Naive thymus-derived CD8-positive, alpha-beta T cell (primary cell): ENCODE data around the gene MCM5. TPM values are rescaled to one million over a fixed set of nuclear protein-coding genes. Genes with fewer than 3 reads are reported as not detected.

ENCODE experiments used
- ATAC-seq, 2 donors: fragments of 150-1000 bp; cut with Tn5 transposase in 1 of 2; sonication (Bioruptor Pico), chemical (Tn5 transposase) in 1 of 2; 1 replicate in 1 of 2; 2 replicates in 1 of 2; pipeline ENCODE4 v1.10.0; 2021; ENCODE audit warnings: mild to moderate bottlenecking in 2 of 2, moderate library complexity in 2 of 2
- POLR2A ChIA-PET: fragments of 350-600 bp; sonication (Branson Sonifier 250); formaldehyde crosslinking; loops from one replicate; lab custom pipeline; 2021; ENCODE audit warnings: antibody characterized with exemption; lab: Charles Lee
- DNase-seq, 10 donors: peaks; one replicate each; pipeline versions ENCODE4 v3.0.0 to v3.0.0-alpha.2; 2020 to 2022
- H3K27ac Mint-ChIP-seq, 10 donors: one replicate each; pipeline ENCODE4 v1.8.0; 2020 to 2022; ENCODE audit warnings: mild to moderate bottlenecking in 10 of 10, mixed read lengths in 10 of 10, moderate library complexity in 4 of 10, inconsistent platforms in 1 of 10
- H3K27me3 Mint-ChIP-seq, 5 donors: one replicate each; pipeline ENCODE4 v1.8.0; 2021 to 2022; ENCODE audit warnings: mixed read lengths in 5 of 5
- H3K36me3 Mint-ChIP-seq, 3 donors: one replicate each; pipeline ENCODE4 v1.8.0; 2020 to 2022; ENCODE audit warnings: mixed read lengths in 3 of 3, mild to moderate bottlenecking in 2 of 3, inconsistent platforms in 1 of 3
- H3K4me1 Mint-ChIP-seq, 4 donors: one replicate each; pipeline ENCODE4 v1.8.0; 2021 to 2022; ENCODE audit warnings: mixed read lengths in 4 of 4
- H3K4me3 Mint-ChIP-seq, 10 donors: one replicate each; pipeline ENCODE4 v1.8.0; 2020 to 2022; ENCODE audit warnings: mild to moderate bottlenecking in 10 of 10, mixed read lengths in 10 of 10, moderate library complexity in 6 of 10, inconsistent platforms in 1 of 10
- H3K9me3 Mint-ChIP-seq, 9 donors: one replicate each; pipeline ENCODE4 v1.8.0; 2020 to 2022; ENCODE audit warnings: mixed read lengths in 9 of 9, mild to moderate bottlenecking in 3 of 9, inconsistent platforms in 1 of 9, moderate library complexity in 1 of 9
- polyA plus RNA-seq, 3 donors: library from polyadenylated mRNA; unstranded; fragments of 300-500 nt; fragmentation: Illumina TruSeq; gene quantifications; one replicate each; pipeline ENCODE4 v1.2.3, GENCODE V29; 2021
- total RNA-seq, 8 experiments: library from RNA in 2 of 8; stranded (reverse) in 2 of 8; gene quantifications; one replicate each; pipeline ENCODE4 v1.2.3 and lab custom pipeline; 2021 to 2026

MCM5 gene
- total and polyA plus RNA-seq, 5 experiments from 2014 or later = 22.3 to 68.1 (median 25.6) TPM

DNA sequence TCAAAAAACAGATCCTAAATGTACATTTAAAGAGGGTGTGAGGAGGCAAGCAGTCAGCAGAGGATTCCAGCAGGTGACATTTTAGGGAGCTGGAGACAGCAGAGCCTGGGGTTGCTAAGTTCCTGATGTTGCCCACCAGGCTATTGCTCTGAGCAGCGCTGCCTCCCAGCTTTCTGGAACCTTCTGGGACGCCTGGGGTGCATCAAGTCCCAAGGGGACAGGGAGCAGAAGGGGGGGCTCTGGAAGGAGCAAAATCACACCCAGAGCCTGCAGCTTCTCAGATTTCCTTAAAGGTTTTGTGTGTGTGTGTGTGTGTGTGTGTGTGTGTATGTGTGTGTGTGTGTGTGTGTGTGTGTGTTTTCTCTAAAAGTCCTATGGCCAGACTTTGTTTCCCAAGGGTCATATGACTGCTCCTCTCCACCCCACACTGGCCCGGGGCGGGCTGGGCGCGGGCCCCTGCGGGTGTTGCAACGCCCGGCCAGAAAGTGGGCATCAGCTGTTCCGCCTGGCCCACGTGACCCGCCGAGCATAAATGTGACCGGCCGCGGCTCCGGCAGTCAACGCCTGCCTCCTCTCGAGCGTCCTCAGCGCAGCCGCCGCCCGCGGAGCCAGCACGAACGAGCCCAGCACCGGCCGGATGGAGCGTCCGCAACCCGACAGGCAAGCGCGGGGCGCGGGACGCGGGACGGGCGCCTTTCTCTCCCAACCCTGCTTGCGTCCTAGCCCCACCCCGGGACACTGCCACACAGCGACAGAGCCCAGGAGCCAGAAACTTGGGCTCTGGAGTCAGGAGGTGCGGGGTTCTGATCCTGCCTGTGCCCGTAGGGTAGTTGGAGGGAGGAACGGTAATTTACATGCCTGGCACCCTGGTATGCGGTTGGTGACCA, 19.2 kb upstream of the MCM5 start, which contains the start of gene HMOX1:
TSS of gene HMOX1 (plus strand) at position 560 of the 887 bp plus-strand sequence. CDS start at position 638, 78 bp downstream.
- peaks cover 10 to 38% (median 21%) of the 10 kb centered on the region in 4 donors for H3K4me1 Mint-ChIP-seq
- peak within 1 kb of the TSS; percentile 7 to 76 (median 58) for H3K4me3 Mint-ChIP-seq
- peak within 1 kb of the TSS in 3 of 10 donors; percentile 13 to 57 (median 36) for H3K27ac Mint-ChIP-seq
- DNase-seq (peak in 8 of 10 donors; percentile 24 to 68 (median 32)), ATAC-seq (peak; percentile 85 to 90)
- H3K27me3 Mint-ChIP-seq = peaks cover 14 to 45% (median 17%) of the 10 kb centered on the region in 5 donors
- POLR2A ChIA-PET = interaction anchor here (0.6 to 1.2 kb wide), 2 partner anchors 9 to 81 kb away, joined by 3 to 4 read pairs; partner anchors contain the start of gene TOM1
- H3K9me3 Mint-ChIP-seq = no peaks in the 10 kb centered on the region
- no peaks in the 10 kb centered on the region for H3K36me3 Mint-ChIP-seq

DNA sequence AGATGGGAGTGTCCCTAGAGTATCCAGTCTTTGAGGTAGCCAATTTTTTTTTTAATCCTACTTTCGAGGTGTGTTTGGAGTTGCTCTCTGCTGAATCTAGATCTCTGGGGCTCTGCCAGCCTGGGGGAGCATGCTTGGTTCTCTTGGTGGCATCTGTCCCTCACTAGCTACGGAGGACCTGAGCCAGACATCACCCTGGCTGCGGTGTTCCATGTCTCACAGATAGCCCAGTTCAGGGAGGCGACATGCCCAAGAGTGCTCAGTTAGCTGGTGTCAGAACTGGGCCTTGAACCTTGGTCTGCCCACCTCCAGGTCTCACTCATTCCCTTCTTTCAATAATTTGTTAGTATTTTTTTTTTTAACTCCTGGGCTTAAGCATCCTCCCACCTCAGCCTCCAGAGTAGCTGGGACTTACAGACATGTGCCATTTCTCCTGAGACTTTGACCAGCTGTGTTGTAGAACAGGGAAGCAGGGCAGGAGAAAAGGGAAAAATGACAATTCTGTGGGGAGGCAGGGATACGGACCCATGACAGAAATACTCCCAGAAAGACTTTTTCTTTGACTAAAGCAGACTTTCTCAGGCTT, 18.4 kb upstream of the MCM5 start:
- POLR2A ChIA-PET = interaction anchor here (0.6 kb wide), 1 partner anchor 10 kb away, joined by 4 read pairs; no protein-coding TSS in a partner anchor
- Mint-ChIP-seq H3K4me1 (peaks cover 10 to 38% (median 21%) of the 10 kb centered on the region in 4 donors), H3K27ac (peak overlapping the region in 2 of 10 donors; percentile 14 to 57), H3K36me3 (no peaks in the 10 kb centered on the region), H3K4me3 (peak overlapping the region in 7 of 10 donors; percentile 40 to 76 (median 61)), H3K27me3 (peaks cover 14 to 50% (median 17%) of the 10 kb centered on the region in 5 donors), H3K9me3 (no peaks in the 10 kb centered on the region)
- DNase-seq (no peak), ATAC-seq (no peak)

DNA sequence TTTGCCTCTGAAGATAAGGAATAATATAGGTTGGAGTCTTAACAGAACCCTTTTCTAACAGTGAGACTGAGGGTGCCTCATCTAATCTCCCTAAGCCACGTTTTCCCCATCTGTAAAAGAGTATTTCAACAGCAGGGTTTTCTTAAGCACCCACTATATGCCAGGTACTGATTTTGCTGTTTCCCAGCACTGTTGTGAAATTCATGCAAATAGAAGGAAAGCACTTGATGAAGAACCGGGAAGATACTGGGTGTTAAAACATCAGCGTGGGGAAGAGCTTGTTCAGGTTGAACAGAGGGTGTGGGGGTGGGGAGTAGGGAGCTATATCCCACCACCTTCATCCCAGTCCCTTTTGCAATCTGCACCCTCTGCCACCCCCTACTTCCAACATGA, 16.3 kb upstream of the MCM5 start:
- H3K9me3 Mint-ChIP-seq = no peaks in the 10 kb centered on the region
- POLR2A ChIA-PET = no interaction called here
- H3K36me3 Mint-ChIP-seq = no peaks in the 10 kb centered on the region
- ATAC-seq (no peak), DNase-seq (no peak)
- no peak overlapping the region for H3K27ac Mint-ChIP-seq
- peaks cover 14 to 61% (median 21%) of the 10 kb centered on the region in 5 donors for H3K27me3 Mint-ChIP-seq
- no peak overlapping the region for H3K4me3 Mint-ChIP-seq
- H3K4me1 Mint-ChIP-seq = peaks cover 0 to 22% (median 11%) of the 10 kb centered on the region in 4 donors

DNA sequence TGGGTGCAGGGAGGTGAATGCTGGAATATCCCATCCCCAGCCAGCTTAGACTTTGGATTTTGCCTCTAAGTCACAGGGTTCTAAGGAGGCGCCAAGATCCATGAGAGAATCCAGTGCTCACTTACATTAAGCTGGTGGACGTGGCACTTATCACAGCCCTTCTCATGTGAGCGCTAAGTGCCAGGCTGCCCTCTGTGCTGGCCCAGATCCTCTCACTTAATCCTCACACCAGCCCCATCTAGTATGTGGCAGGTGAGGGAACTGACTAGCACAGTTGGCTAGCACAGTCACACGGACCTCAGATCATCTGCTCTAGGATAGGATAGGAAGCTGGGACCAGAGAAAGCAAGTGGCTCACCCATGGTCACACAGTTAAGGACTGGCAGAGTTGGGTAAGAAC, 15.4 kb upstream of the MCM5 start:
- ATAC-seq = no peak
- POLR2A ChIA-PET = no interaction called here

DNA sequence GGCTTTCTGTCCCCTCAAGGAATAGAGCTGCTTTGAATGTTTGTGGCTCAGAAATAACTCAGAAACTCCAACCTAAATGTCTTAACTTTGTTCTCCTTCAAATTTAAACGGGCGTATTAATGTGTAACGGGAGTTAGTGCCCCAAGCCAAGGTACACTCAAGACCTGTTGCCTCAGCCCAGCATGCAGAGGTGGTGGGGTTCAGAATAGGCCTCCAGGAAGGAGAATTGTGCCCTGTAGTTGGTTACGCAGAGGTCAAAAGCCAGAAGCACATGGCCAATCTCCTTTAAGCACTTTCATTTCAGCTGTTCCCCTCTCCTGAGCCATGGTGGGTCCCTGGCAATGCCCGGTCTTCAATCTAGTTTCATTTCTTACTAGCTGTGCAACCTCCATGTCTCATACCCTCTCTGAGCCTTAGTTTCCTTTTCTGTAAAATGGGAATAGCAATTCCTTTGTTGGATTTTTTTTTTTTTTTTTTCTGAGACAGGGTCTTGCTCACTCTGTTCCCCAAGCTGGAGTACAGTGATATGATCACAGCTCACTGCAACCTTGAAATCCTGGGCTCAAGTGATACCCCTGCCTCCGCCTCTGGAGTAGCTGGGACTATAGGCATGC, 14.9 kb upstream of the MCM5 start:
- ATAC-seq (no peak), DNase-seq (no peak)
- POLR2A ChIA-PET = interaction anchor here (0.8 kb wide), 1 partner anchor 10 kb away, joined by 3 read pairs; no protein-coding TSS in a partner anchor
- H3K9me3 Mint-ChIP-seq = no peaks in the 10 kb centered on the region
- no peaks in the 10 kb centered on the region for H3K36me3 Mint-ChIP-seq
- peaks cover 11 to 68% (median 21%) of the 10 kb centered on the region in 5 donors for H3K27me3 Mint-ChIP-seq
- peaks cover 0 to 17% (median 10%) of the 10 kb centered on the region in 4 donors for H3K4me1 Mint-ChIP-seq
- no peak overlapping the region for H3K4me3 Mint-ChIP-seq
- no peak overlapping the region for H3K27ac Mint-ChIP-seq

More for the DNA sequence above, 15.4 kb upstream of the MCM5 start:
- Mint-ChIP-seq H3K27ac (no peak overlapping the region), H3K9me3 (no peaks in the 10 kb centered on the region), H3K36me3 (no peaks in the 10 kb centered on the region), H3K4me3 (no peak overlapping the region), H3K4me1 (peaks cover 0 to 18% (median 11%) of the 10 kb centered on the region in 4 donors), H3K27me3 (peaks cover 14 to 65% (median 21%) of the 10 kb centered on the region in 5 donors)
- no peak for DNase-seq

DNA sequence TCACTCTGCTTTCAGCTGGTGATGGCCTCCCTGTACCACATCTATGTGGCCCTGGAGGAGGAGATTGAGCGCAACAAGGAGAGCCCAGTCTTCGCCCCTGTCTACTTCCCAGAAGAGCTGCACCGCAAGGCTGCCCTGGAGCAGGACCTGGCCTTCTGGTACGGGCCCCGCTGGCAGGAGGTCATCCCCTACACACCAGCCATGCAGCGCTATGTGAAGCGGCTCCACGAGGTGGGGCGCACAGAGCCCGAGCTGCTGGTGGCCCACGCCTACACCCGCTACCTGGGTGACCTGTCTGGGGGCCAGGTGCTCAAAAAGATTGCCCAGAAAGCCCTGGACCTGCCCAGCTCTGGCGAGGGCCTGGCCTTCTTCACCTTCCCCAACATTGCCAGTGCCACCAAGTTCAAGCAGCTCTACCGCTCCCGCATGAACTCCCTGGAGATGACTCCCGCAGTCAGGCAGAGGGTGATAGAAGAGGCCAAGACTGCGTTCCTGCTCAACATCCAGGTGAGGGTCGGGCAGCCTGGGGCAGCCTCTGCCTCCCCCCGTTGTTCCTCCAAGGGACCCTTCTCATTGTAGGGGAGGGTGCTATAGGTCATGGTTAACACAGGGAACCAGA, 13.2 kb upstream of the MCM5 start:
- no peaks in the 10 kb centered on the region for H3K36me3 Mint-ChIP-seq
- H3K4me1 Mint-ChIP-seq = peaks cover 0 to 5% (median 1%) of the 10 kb centered on the region in 4 donors
- no peak overlapping the region for H3K4me3 Mint-ChIP-seq
- peaks cover 9 to 55% (median 18%) of the 10 kb centered on the region in 5 donors for H3K27me3 Mint-ChIP-seq
- POLR2A ChIA-PET = no interaction called here
- no peak overlapping the region for H3K27ac Mint-ChIP-seq
- no peaks in the 10 kb centered on the region for H3K9me3 Mint-ChIP-seq
- DNase-seq = no peak
- ATAC-seq = no peak

DNA sequence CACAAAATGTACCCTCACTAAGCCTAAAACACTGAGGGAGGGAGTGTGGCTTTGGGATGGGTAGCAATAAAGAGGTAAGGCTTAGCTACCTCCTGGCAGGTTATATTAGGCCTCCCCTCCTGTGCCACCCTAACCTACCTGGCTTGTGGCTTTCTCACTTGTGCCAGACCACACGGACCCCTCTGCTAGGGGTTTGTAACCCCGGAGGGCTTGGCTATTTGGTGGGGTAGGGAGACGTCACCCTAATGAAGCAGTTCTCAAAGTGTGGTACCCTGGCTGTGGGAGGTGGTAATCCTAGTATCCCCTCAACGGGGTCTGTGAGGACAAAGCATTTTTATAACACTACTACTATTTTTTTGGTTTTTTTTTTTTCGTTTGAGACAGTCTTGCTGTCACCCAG, 9.0 kb upstream of the MCM5 start:
- ATAC-seq = no peak
- H3K36me3 Mint-ChIP-seq = no peaks in the 10 kb centered on the region
- POLR2A ChIA-PET = interaction anchor here (0.7 kb wide), 1 partner anchor 9 kb away, joined by 4 read pairs; no protein-coding TSS in a partner anchor
- no peaks in the 10 kb centered on the region for H3K9me3 Mint-ChIP-seq
- peaks cover 0 to 25% (median 5%) of the 10 kb centered on the region in 5 donors for H3K27me3 Mint-ChIP-seq
- no peak overlapping the region for H3K4me3 Mint-ChIP-seq
- DNase-seq = no peak
- no peak overlapping the region for H3K27ac Mint-ChIP-seq
- H3K4me1 Mint-ChIP-seq = peaks cover 0 to 8% (median 0%) of the 10 kb centered on the region in 4 donors

DNA sequence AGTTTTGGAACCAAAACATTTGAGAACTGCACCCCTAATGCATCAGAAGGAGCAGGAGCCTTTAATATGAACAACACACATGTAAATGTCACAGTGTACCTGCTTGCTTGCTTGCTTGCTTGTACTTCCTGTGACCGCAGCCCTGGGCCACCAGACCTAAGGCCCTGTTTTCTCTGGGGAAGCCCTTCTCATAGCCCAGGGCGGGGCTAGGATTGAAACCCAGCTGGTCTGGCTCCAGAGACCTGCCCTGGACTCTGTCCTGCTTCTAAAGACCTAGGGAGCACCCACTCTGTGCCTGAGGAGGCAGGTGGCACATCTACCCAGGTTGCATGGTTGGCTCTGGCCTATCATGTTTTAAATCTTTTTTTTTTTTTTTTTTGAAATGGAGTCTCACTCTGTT, 7.6 kb upstream of the MCM5 start:
- peaks cover 0 to 11% (median 3%) of the 10 kb centered on the region in 5 donors for H3K27me3 Mint-ChIP-seq
- DNase-seq = no peak
- H3K4me1 Mint-ChIP-seq = peaks cover 0 to 14% (median 0%) of the 10 kb centered on the region in 4 donors
- H3K4me3 Mint-ChIP-seq = no peak overlapping the region
- H3K27ac Mint-ChIP-seq = no peak overlapping the region
- H3K36me3 Mint-ChIP-seq = no peaks in the 10 kb centered on the region
- no peaks in the 10 kb centered on the region for H3K9me3 Mint-ChIP-seq
- POLR2A ChIA-PET = no interaction called here
- no peak for ATAC-seq

DNA sequence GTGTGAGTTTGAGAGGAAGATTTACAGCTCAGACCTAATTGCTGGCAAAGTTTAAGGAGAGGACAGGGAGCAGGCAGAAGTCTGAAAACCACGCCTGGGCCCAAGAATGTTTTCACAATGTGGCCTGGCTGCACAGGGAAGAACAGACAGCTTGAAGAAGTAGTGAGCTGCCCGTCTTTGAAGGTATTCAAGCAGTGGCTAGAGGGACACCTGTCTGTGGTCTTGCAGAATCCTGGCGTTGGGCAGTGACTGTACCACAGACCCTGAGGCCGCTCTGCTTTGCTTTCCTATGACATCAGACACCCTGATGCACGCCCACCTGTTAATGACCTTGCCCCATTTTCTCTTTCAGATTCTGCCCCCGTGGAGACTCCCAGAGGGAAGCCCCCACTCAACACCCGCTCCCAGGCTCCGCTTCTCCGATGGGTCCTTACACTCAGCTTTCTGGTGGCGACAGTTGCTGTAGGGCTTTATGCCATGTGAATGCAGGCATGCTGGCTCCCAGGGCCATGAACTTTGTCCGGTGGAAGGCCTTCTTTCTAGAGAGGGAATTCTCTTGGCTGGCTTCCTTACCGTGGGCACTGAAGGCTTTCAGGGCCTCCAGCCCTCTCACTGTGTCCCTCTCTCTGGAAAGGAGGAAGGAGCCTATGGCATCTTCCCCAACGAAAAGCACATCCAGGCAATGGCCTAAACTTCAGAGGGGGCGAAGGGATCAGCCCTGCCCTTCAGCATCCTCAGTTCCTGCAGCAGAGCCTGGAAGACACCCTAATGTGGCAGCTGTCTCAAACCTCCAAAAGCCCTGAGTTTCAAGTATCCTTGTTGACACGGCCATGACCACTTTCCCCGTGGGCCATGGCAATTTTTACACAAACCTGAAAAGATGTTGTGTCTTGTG, 6.6 kb upstream of the MCM5 start:
- DNase-seq (no peak), ATAC-seq (no peak)
- Mint-ChIP-seq H3K27ac (peak overlapping the region in 2 of 10 donors; percentile 5 to 35), H3K27me3 (peaks cover 0 to 11% (median 3%) of the 10 kb centered on the region in 5 donors), H3K4me1 (peaks cover 0 to 15% (median 0%) of the 10 kb centered on the region in 4 donors), H3K4me3 (no peak overlapping the region), H3K36me3 (no peaks in the 10 kb centered on the region), H3K9me3 (no peaks in the 10 kb centered on the region)
- POLR2A ChIA-PET = interaction anchor here (1.0 kb wide), 1 partner anchor 11 kb away, joined by 4 read pairs; no protein-coding TSS in a partner anchor

DNA sequence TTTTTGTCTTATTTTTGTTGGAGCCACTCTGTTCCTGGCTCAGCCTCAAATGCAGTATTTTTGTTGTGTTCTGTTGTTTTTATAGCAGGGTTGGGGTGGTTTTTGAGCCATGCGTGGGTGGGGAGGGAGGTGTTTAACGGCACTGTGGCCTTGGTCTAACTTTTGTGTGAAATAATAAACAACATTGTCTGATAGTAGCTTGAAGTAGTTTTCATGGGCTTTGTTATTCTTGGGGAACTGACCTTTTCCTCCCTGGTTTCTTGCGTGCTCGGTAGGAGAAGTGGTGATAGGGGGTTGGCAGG, 6.0 kb upstream of the MCM5 start:
- POLR2A ChIA-PET = interaction anchor here (0.7 to 1.0 kb wide), 2 partner anchors 11 to 18 kb away, joined by 4 read pairs; no protein-coding TSS in a partner anchor
- H3K36me3 Mint-ChIP-seq = no peaks in the 10 kb centered on the region

More for the DNA sequence above, 6.0 kb upstream of the MCM5 start:
- ATAC-seq (no peak), DNase-seq (no peak)
- peak overlapping the region in 1 of 10 donors; percentile 35 for H3K27ac Mint-ChIP-seq
- H3K4me3 Mint-ChIP-seq = no peak overlapping the region
- no peaks in the 10 kb centered on the region for H3K9me3 Mint-ChIP-seq
- H3K27me3 Mint-ChIP-seq = peaks cover 0 to 11% (median under 1%) of the 10 kb centered on the region in 5 donors
- peaks cover 0 to 15% (median 1%) of the 10 kb centered on the region in 4 donors for H3K4me1 Mint-ChIP-seq
